Activated effector memory CD4-positive, alpha-beta T cell treated with Interleukin-2 at 50 U/mL for 16 hours (primary cell): ENCODE measurements around the gene BRD2.

Experiments
- DNase-seq: peaks from one replicate; pipeline ENCODE4 v3.0.0-alpha.2; 2020

The BRD2 gene

GRCh38 chr6:33001685-33002084 lies 33.3 kb downstream of the BRD2 start:
- no peak for DNase-seq

- no peak for DNase-seq
Observed at GRCh38 chr6:33004940-33005339, 36.5 kb downstream of the BRD2 start.

- DNase-seq, result no peak
Observed at GRCh38 chr6:33007831-33008400, 39.5 kb downstream of the BRD2 start.

GRCh38 chr6:33008944-33009861 lies 40.8 kb downstream of the BRD2 start, which contains the start of gene HLA-DOA:
TSS of gene HLA-DOA (minus strand) at chr6:33009591.
- no peak for DNase-seq

GRCh38 chr6:33010356-33010755 lies 42.0 kb downstream of the BRD2 start:
- no peak for DNase-seq

- DNase-seq, result no peak
Observed at GRCh38 chr6:33013608-33014007, 45.2 kb downstream of the BRD2 start.

GRCh38 chr6:33014841-33015634 lies 46.6 kb downstream of the BRD2 start:
- no peak for DNase-seq

GRCh38 chr6:33015798-33016197 lies 47.4 kb downstream of the BRD2 start:
- DNase-seq, result no peak

- no peak for DNase-seq
Observed at GRCh38 chr6:33017018-33017417, 48.6 kb downstream of the BRD2 start.

GRCh38 chr6:33017694-33018353 lies 49.4 kb downstream of the BRD2 start:
- DNase-seq, result no peak

GRCh38 chr6:33018418-33018817 lies 50.0 kb downstream of the BRD2 start:
- no peak for DNase-seq

GRCh38 chr6:33018904-33019303 lies 50.5 kb downstream of the BRD2 start:
- DNase-seq, result peak; percentile 20

GRCh38 chr6:33019372-33019771 lies 51.0 kb downstream of the BRD2 start:
- no peak for DNase-seq

- DNase-seq, result no peak
Observed at GRCh38 chr6:33021917-33022316, 53.5 kb downstream of the BRD2 start.

- no peak for DNase-seq
Observed at GRCh38 chr6:33023536-33023935, 55.1 kb downstream of the BRD2 start.

GRCh38 chr6:33024521-33024920 lies 56.1 kb downstream of the BRD2 start:
- no peak for DNase-seq

GRCh38 chr6:33028220-33028849 lies 59.9 kb downstream of the BRD2 start:
- no peak for DNase-seq

- DNase-seq, result no peak
Observed at GRCh38 chr6:33029328-33030184, 61.2 kb downstream of the BRD2 start.

- no peak for DNase-seq
Observed at GRCh38 chr6:33030245-33030644, 61.9 kb downstream of the BRD2 start.
